ENCODE data around the gene CFAP70.

Gene CFAP70

DNA sequence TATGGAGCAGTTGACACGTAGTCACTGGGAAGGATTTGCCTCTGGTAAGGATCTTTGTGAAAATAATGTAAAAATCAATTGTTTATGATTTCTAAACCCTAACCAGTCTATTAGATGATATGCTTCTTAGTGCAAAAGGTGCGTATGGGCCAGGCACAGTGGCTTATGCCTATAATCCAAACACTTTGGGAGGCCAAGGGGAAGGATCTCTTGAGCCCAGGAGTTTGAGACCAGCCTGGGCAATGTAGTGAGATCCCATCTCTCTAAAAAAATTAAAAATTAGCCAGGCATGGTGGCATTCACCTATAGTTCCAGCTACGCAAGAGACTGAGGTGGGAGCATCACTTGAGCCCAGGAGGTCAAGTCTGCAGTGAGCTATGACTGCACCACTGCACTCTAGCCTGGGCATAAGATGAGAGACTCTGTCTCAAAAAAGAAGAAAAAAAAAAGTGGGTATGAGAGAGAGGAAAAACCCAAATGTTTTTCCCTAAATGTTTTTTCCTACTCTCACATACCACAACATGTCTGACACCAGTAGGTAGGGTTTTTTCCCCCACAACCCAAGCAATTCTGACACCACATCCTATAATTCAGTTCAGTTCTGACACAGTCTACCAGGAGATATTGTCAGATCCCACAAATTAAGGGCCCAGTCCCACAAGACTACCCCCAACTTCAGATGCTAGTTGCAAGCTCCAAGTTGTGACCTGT is 148.1 kb downstream of the CFAP70 start:
- DNase-seq: no peak

- no peak for DNase-seq
Observed at GRCh38 chr10:73209705-73210104, 149.0 kb downstream of the CFAP70 start.

DNA sequence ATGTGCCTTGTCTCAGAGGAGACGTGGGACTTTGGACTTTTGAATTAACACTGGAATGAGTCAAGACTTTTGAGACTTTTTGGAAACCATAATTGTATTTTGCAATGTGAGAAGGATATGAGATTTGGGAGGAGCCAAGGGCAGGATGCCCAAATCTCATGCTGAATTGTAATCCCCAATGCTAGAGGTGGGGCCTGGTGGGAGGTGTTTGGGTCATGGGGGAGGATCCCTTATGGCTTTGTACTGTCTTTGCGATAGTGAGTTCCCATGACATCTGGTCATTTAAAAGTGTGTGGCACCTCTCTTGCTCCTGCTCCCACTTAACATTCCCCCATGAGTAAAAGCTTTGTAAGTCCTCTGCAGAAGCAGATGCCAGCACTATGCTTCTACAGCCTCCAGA is 150.8 kb downstream of the CFAP70 start:
- no peak for DNase-seq

GRCh38 chr10:73206385-73206784 is 152.3 kb downstream of the CFAP70 start:
- DNase-seq: no peak

DNA sequence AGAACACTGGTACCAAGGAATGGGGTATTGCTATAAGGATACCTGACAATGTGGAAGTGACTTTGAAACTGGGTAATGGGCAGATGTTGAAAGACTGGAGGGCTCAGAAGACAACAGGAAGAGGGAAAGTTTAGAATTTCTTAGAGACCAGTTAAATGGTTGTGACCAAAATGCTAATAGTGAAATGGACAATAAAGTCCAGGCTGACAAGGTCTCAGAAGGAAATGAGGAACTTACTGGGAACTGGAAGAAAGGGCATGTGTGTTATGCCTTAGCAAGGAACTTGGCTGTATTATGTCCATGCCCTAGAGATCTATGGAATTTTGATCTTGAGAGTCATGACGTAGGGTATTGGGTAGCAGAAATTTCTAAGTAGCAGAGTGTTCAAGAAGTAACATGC is 152.8 kb downstream of the CFAP70 start:
- no peak for DNase-seq

- DNase-seq: no peak
Observed at GRCh38 chr10:73205081-73205480, 153.6 kb downstream of the CFAP70 start.
